GM23338 (cell line): ENCODE measurements around the gene MUCL3.

ENCODE experiments used
- CREB1 ChIP-seq: fragments of 250-450 bp; sonication (Bioruptor Pico); IDR thresholded peaks from 2 replicates; pipeline ENCODE4 v1.5.0; 2020; ENCODE audit warnings: low read depth, mild to moderate bottlenecking, moderate library complexity
- EZH2 ChIP-seq: fragments of 200-600 bp; sonication (generic); IDR thresholded peaks from one replicate; pipeline ENCODE4 v1.8.0; 2017; ENCODE audit warnings: antibody characterized with exemption, mild to moderate bottlenecking, low read depth; ENCODE audit not compliant: unreplicated experiment
- POLR2AphosphoS5 ChIP-seq: IDR thresholded peaks from 2 replicates; pipeline ENCODE4 v1.6.1; 2016; ENCODE audit warnings: antibody characterized with exemption, low read depth
- STAT1 ChIP-seq: IDR thresholded peaks from one replicate; pipeline ENCODE4 v1.6.1; 2016; ENCODE audit warnings: antibody characterized with exemption; ENCODE audit not compliant: unreplicated experiment
- ZNF114 ChIP-seq: fragments of 250-450 bp; sonication (Bioruptor Pico); IDR thresholded peaks from 2 replicates; pipeline ENCODE4 v1.5.0; 2020; ENCODE audit warnings: mild to moderate bottlenecking, moderate library complexity
- ZNF331 ChIP-seq: fragments of 250-450 bp; sonication (Bioruptor Pico); IDR thresholded peaks from 2 replicates; pipeline ENCODE4 v1.5.0; 2020; ENCODE audit warnings: low read depth, mild to moderate bottlenecking, moderate library complexity
- TF ChIP-seq, protein P1 (sequence below), 2 experiments: fragments of 200-600 bp in 1 of 2; sonication (generic) in 1 of 2; conservative IDR thresholded peaks; 2 replicates each; pipeline versions ENCODE4 v1.5.1 to v1.6.1; 2016 to 2017; ENCODE audit warnings: antibody characterized with exemption in 2 of 2, low read depth in 2 of 2, mild to moderate bottlenecking in 2 of 2, moderate library complexity in 1 of 2
- TF ChIP-seq, protein P2 (sequence below): IDR thresholded peaks from one replicate; pipeline ENCODE4 v1.6.1; 2018; ENCODE audit warnings: antibody characterized with exemption; ENCODE audit not compliant: unreplicated experiment

DNA sequence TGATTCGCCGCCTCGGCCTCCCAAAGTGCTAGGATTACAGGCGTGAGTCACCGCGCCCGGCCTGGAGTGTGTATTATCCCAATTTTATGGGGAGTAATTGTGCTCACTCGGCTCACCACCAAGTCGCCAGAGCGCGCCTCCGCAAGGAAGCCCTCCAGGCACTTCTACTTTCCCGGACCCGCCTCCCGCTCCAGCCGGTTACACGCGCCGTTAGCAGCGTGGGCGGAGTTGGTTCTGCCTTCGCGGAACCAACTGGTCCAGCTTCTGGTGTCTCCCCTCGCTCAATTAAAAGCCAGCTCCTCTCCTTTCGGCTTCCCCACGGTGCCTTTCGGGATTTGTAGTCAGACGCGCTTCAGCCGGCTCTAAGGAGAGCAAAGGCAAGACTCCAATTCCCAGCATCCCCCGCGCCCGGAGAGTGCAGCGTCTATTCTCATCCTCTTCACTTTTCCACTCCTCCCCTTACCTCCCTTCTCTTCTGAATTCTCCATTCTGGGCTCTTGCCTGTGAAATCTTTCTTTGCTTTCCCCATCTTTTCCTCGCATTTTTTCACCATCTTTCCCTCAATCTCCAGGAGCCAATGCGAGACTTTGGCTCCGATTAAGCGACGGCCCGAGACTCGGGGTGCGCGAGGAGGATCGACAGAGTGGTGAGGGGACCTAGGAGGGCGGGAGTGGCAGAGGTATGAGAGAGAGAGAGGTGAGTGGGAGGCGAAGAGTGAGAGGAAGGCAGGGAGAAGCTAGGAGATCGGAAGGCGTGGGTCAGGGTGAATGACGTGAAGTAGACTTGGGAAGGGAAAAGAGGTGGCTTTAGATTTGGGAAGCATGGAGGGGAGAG, 32.8 kb upstream of the MUCL3 start, which contains the start of gene GTF2H4:
- TF ChIP-seq, protein P1, sequence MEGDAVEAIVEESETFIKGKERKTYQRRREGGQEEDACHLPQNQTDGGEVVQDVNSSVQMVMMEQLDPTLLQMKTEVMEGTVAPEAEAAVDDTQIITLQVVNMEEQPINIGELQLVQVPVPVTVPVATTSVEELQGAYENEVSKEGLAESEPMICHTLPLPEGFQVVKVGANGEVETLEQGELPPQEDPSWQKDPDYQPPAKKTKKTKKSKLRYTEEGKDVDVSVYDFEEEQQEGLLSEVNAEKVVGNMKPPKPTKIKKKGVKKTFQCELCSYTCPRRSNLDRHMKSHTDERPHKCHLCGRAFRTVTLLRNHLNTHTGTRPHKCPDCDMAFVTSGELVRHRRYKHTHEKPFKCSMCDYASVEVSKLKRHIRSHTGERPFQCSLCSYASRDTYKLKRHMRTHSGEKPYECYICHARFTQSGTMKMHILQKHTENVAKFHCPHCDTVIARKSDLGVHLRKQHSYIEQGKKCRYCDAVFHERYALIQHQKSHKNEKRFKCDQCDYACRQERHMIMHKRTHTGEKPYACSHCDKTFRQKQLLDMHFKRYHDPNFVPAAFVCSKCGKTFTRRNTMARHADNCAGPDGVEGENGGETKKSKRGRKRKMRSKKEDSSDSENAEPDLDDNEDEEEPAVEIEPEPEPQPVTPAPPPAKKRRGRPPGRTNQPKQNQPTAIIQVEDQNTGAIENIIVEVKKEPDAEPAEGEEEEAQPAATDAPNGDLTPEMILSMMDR (conservative IDR thresholded peaks at IDR 0.05; ENCODE audit: low read depth in 2 of 2) = no peak
- TF ChIP-seq POLR2AphosphoS5 = peak; percentile 86
- TF ChIP-seq ZNF331 (CRISPR knock-in tag) = no peak
- TF ChIP-seq ZNF114 (CRISPR knock-in tag) = peak; percentile 76; the same call in 1 of the 2 replicates
- TF ChIP-seq EZH2 = no peak
- TF ChIP-seq, protein P2, sequence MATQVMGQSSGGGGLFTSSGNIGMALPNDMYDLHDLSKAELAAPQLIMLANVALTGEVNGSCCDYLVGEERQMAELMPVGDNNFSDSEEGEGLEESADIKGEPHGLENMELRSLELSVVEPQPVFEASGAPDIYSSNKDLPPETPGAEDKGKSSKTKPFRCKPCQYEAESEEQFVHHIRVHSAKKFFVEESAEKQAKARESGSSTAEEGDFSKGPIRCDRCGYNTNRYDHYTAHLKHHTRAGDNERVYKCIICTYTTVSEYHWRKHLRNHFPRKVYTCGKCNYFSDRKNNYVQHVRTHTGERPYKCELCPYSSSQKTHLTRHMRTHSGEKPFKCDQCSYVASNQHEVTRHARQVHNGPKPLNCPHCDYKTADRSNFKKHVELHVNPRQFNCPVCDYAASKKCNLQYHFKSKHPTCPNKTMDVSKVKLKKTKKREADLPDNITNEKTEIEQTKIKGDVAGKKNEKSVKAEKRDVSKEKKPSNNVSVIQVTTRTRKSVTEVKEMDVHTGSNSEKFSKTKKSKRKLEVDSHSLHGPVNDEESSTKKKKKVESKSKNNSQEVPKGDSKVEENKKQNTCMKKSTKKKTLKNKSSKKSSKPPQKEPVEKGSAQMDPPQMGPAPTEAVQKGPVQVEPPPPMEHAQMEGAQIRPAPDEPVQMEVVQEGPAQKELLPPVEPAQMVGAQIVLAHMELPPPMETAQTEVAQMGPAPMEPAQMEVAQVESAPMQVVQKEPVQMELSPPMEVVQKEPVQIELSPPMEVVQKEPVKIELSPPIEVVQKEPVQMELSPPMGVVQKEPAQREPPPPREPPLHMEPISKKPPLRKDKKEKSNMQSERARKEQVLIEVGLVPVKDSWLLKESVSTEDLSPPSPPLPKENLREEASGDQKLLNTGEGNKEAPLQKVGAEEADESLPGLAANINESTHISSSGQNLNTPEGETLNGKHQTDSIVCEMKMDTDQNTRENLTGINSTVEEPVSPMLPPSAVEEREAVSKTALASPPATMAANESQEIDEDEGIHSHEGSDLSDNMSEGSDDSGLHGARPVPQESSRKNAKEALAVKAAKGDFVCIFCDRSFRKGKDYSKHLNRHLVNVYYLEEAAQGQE = no peak
- TF ChIP-seq STAT1 = no peak
- peak; percentile 72 for TF ChIP-seq CREB1 (CRISPR knock-in tag)
